ENCODE measurements around the gene PROSER3. TPM values are rescaled to one million over a fixed set of nuclear protein-coding genes. Genes with fewer than 3 reads are reported as not detected.

The PROSER3 gene
- total and polyA plus RNA-seq, 2 of the 13 experiments (the other 11 are each of a cell fraction or from before 2014, with no cell fraction given) = 5.1 to 5.7 TPM

DNA sequence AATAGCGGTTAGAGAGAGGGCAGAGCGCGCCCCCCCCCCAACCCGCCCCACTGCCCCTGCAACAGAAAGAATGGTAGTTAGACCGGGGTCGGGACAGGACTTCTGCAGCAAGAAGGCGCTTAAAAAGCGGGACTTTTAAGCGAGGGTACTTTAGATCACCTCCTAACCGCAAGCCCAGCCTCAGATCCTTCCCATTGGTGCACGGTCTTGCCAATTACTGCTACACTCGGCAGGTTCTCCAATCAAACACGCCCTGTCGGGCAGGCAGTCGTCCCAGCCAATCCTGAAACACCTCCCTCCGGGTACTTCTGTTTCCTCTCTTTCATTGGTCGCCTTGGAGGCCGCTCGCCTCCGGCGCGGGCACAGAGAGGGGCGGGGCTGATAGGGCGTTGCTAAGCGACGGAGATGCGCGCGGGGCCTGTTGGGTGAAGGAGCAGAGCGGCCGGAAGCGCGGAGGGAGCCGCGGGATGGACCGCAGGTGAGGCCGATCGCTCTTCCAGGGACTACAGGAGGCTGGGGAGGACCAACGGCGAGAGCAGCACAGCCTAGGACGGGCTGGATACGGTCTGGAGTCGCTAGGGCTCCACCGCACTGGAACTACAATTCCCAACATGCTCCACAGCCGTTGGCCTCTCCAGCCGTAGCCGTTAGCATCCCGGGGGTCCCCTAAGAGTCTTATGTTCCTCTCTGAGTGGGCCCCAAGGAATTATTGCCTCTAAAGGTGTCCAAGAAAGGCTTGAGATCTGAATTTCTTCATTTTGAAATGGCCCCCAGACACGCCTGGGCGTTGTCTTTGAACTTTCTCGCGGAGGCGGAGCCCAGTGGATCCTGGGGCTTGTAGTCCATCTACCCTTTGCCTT lies at the start of gene PROSER3 (continued):
- TF ChIP-seq, protein P1, sequence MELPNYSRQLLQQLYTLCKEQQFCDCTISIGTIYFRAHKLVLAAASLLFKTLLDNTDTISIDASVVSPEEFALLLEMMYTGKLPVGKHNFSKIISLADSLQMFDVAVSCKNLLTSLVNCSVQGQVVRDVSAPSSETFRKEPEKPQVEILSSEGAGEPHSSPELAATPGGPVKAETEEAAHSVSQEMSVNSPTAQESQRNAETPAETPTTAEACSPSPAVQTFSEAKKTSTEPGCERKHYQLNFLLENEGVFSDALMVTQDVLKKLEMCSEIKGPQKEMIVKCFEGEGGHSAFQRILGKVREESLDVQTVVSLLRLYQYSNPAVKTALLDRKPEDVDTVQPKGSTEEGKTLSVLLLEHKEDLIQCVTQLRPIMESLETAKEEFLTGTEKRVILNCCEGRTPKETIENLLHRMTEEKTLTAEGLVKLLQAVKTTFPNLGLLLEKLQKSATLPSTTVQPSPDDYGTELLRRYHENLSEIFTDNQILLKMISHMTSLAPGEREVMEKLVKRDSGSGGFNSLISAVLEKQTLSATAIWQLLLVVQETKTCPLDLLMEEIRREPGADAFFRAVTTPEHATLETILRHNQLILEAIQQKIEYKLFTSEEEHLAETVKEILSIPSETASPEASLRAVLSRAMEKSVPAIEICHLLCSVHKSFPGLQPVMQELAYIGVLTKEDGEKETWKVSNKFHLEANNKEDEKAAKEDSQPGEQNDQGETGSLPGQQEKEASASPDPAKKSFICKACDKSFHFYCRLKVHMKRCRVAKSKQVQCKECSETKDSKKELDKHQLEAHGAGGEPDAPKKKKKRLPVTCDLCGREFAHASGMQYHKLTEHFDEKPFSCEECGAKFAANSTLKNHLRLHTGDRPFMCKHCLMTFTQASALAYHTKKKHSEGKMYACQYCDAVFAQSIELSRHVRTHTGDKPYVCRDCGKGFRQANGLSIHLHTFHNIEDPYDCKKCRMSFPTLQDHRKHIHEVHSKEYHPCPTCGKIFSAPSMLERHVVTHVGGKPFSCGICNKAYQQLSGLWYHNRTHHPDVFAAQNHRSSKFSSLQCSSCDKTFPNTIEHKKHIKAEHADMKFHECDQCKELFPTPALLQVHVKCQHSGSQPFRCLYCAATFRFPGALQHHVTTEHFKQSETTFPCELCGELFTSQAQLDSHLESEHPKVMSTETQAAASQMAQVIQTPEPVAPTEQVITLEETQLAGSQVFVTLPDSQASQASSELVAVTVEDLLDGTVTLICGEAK (IDR thresholded peaks at IDR 0.05) = no peak
- TF ChIP-seq, protein P1 (CRISPR knock-in tag; IDR thresholded peaks at IDR 0.05) = no peak
- TF ChIP-seq, protein P2, sequence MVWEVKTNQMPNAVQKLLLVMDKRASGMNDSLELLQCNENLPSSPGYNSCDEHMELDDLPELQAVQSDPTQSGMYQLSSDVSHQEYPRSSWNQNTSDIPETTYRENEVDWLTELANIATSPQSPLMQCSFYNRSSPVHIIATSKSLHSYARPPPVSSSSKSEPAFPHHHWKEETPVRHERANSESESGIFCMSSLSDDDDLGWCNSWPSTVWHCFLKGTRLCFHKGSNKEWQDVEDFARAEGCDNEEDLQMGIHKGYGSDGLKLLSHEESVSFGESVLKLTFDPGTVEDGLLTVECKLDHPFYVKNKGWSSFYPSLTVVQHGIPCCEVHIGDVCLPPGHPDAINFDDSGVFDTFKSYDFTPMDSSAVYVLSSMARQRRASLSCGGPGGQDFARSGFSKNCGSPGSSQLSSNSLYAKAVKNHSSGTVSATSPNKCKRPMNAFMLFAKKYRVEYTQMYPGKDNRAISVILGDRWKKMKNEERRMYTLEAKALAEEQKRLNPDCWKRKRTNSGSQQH (CRISPR knock-in tag; IDR thresholded peaks at IDR 0.05; ENCODE audit: low read depth) = no peak
- TF ChIP-seq HHEX (CRISPR knock-in tag; IDR thresholded peaks at IDR 0.05) (no peak), SNAI1 (CRISPR knock-in tag; IDR thresholded peaks at IDR 0.05; ENCODE audit: borderline replicate concordance) (no peak), GATAD1 (CRISPR knock-in tag; IDR thresholded peaks at IDR 0.05) (peak; percentile 71), ERF (CRISPR knock-in tag; IDR thresholded peaks at IDR 0.05) (0 out of 2 replicates have a peak, but pooled peaks have one; percentile 38), HMG20B (CRISPR knock-in tag; conservative IDR thresholded peaks at IDR 0.05) (no peak), RFX3 (CRISPR knock-in tag; IDR thresholded peaks at IDR 0.05) (peak; percentile 97)
- TF ChIP-seq, protein P3, sequence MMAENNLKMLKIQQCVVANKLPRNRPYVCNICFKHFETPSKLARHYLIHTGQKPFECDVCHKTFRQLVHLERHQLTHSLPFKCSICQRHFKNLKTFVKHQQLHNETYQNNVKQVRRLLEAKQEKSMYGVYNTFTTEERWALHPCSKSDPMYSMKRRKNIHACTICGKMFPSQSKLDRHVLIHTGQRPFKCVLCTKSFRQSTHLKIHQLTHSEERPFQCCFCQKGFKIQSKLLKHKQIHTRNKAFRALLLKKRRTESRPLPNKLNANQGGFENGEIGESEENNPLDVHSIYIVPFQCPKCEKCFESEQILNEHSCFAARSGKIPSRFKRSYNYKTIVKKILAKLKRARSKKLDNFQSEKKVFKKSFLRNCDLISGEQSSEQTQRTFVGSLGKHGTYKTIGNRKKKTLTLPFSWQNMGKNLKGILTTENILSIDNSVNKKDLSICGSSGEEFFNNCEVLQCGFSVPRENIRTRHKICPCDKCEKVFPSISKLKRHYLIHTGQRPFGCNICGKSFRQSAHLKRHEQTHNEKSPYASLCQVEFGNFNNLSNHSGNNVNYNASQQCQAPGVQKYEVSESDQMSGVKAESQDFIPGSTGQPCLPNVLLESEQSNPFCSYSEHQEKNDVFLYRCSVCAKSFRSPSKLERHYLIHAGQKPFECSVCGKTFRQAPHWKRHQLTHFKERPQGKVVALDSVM (CRISPR knock-in tag; IDR thresholded peaks at IDR 0.05) = no peak
- TF ChIP-seq, protein P4, sequence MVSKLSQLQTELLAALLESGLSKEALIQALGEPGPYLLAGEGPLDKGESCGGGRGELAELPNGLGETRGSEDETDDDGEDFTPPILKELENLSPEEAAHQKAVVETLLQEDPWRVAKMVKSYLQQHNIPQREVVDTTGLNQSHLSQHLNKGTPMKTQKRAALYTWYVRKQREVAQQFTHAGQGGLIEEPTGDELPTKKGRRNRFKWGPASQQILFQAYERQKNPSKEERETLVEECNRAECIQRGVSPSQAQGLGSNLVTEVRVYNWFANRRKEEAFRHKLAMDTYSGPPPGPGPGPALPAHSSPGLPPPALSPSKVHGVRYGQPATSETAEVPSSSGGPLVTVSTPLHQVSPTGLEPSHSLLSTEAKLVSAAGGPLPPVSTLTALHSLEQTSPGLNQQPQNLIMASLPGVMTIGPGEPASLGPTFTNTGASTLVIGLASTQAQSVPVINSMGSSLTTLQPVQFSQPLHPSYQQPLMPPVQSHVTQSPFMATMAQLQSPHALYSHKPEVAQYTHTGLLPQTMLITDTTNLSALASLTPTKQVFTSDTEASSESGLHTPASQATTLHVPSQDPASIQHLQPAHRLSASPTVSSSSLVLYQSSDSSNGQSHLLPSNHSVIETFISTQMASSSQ (IDR thresholded peaks at IDR 0.05; ENCODE audit: low read depth) = no peak
- TF ChIP-seq, protein P4 (CRISPR knock-in tag; IDR thresholded peaks at IDR 0.05; ENCODE audit: borderline replicate concordance) = peak; percentile 40; the same call in 1 of the 2 replicates

Data from HepG2 (cell line).